Esophagus squamous epithelium (tissue), 4 donors: ENCODE data around the gene CEMIP.

Experiments
- POLR2A ChIP-seq, 4 donors: fragments of 450-650 bp; IDR thresholded peaks; one replicate each; pipeline ENCODE4 v1.6.1; 2017; ENCODE audit warnings: antibody characterized with exemption in 4 of 4, mild to moderate bottlenecking in 4 of 4, moderate library complexity in 3 of 4
- TF ChIP-seq, protein P1 (sequence below), 6 experiments: fragments of 450-650 bp in 4 of 6; fragments of 200-600 bp in 2 of 6; sonication (generic) in 2 of 6; IDR thresholded peaks; one replicate each; pipeline ENCODE4 v1.5.1; 2016 to 2019; ENCODE audit warnings: antibody characterized with exemption in 6 of 6, mild to moderate bottlenecking in 4 of 6, moderate library complexity in 4 of 6

DNA sequence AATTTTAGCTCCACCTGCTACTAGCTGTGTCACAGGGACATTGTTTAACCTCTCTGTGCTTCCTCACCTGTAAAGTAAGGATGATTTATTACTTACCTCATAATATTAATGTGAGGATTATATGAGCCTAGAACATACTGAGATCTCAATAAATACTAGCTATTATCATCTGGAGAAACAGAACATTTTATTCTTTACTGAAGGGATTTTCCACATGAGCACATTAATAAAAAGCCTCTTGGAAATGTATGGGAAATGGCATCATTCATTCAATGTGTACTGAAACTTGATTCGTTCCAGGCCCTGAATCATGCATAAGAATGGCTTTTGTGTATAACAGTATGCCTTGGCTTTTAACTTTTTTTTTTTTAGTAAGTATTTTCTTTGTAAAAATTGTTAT lies 11.0 kb upstream of the CEMIP start:
- TF ChIP-seq, protein P1, sequence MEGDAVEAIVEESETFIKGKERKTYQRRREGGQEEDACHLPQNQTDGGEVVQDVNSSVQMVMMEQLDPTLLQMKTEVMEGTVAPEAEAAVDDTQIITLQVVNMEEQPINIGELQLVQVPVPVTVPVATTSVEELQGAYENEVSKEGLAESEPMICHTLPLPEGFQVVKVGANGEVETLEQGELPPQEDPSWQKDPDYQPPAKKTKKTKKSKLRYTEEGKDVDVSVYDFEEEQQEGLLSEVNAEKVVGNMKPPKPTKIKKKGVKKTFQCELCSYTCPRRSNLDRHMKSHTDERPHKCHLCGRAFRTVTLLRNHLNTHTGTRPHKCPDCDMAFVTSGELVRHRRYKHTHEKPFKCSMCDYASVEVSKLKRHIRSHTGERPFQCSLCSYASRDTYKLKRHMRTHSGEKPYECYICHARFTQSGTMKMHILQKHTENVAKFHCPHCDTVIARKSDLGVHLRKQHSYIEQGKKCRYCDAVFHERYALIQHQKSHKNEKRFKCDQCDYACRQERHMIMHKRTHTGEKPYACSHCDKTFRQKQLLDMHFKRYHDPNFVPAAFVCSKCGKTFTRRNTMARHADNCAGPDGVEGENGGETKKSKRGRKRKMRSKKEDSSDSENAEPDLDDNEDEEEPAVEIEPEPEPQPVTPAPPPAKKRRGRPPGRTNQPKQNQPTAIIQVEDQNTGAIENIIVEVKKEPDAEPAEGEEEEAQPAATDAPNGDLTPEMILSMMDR (IDR thresholded peaks at IDR 0.05), result no peak
- no peak for TF ChIP-seq POLR2A (IDR thresholded peaks at IDR 0.05)
